WTC11 (cell line): ENCODE measurements around the gene CRTC3. TPM values are rescaled to one million over a fixed set of nuclear protein-coding genes. Genes with fewer than 3 reads are reported as not detected.

Experiments
- ATAC-seq: fragments of 200-7000 bp; cut with Tn5 transposase; 2 replicates; pipeline ENCODE4 v1.10.0; 2021; ENCODE audit warnings: mild to moderate bottlenecking, moderate library complexity
- CTCF ChIA-PET: fragments of 300-600 bp; sonication (Branson Sonifier 250); formaldehyde crosslinking; loops from one replicate; lab custom pipeline; 2021; ENCODE audit warnings: antibody characterized with exemption; lab: Charles Lee
- POLR2A ChIA-PET: fragments of 350-600 bp; sonication (Branson Sonifier 250); formaldehyde crosslinking; loops from one replicate; lab custom pipeline; 2021; ENCODE audit warnings: antibody characterized with exemption; lab: Charles Lee
- DNase-seq: peaks from one replicate; pipeline ENCODE4 v3.0.0; 2021; ENCODE audit warnings: low spot score
- H3K27ac Mint-ChIP-seq: 2 replicates; pipeline ENCODE4 v1.8.0; 2021; ENCODE audit warnings: mixed read lengths
- H3K27me3 Mint-ChIP-seq: 2 replicates; pipeline ENCODE4 v1.8.0; 2021; ENCODE audit warnings: low read depth, mild to moderate bottlenecking, moderate library complexity, mixed read lengths
- H3K36me3 Mint-ChIP-seq: 2 replicates; pipeline ENCODE4 v1.8.0; 2021; ENCODE audit warnings: mixed read lengths
- H3K4me1 Mint-ChIP-seq: 2 replicates; pipeline ENCODE4 v1.8.0; 2022; ENCODE audit warnings: mixed read lengths
- H3K4me3 Mint-ChIP-seq: 2 replicates; pipeline ENCODE4 v1.8.0; 2021; ENCODE audit warnings: mild to moderate bottlenecking, moderate library complexity, mixed read lengths
- H3K9me3 Mint-ChIP-seq: 2 replicates; pipeline ENCODE4 v1.8.0; 2021; ENCODE audit warnings: mixed read lengths
- ARID4B ChIP-seq: sonication (generic); formaldehyde crosslinking; IDR thresholded peaks from 2 replicates; pipeline ENCODE4 v1.8.0; 2023; ENCODE audit warnings: missing genetic modification reagents, mild to moderate bottlenecking, borderline replicate concordance
- ATF2 ChIP-seq: sonication (generic); formaldehyde crosslinking; IDR thresholded peaks from 2 replicates; pipeline ENCODE4 v1.8.1; 2022; ENCODE audit warnings: low read depth, missing genetic modification reagents, borderline replicate concordance
- CBFB ChIP-seq: sonication (generic); formaldehyde crosslinking; IDR thresholded peaks from 2 replicates; pipeline ENCODE4 v1.8.1; 2022; ENCODE audit warnings: mild to moderate bottlenecking, low read depth, missing genetic modification reagents
- E2F5 ChIP-seq: sonication (generic); formaldehyde crosslinking; IDR thresholded peaks from 2 replicates; pipeline ENCODE4 v1.8.1; 2022; ENCODE audit warnings: mild to moderate bottlenecking, moderate library complexity, missing genetic modification reagents
- ELF4 ChIP-seq: sonication (generic); formaldehyde crosslinking; IDR thresholded peaks from 2 replicates; pipeline ENCODE4 v1.8.1; 2022; ENCODE audit warnings: low read depth, mild to moderate bottlenecking, moderate library complexity, missing genetic modification reagents
- FOXJ3 ChIP-seq: sonication (generic); formaldehyde crosslinking; IDR thresholded peaks from 2 replicates; pipeline ENCODE4 v1.9.0; 2021; ENCODE audit warnings: missing genetic modification reagents, mild to moderate bottlenecking, borderline replicate concordance
- FOXP4 ChIP-seq: sonication (generic); formaldehyde crosslinking; IDR thresholded peaks from 2 replicates; pipeline ENCODE4 v1.8.0; 2022; ENCODE audit warnings: mild to moderate bottlenecking, missing genetic modification reagents
- GABPB1 ChIP-seq: sonication (generic); formaldehyde crosslinking; IDR thresholded peaks from 2 replicates; pipeline ENCODE4 v1.8.1; 2023; ENCODE audit warnings: mild to moderate bottlenecking, missing genetic modification reagents
- GTF2I ChIP-seq: fragments of 250-450 bp; sonication (Bioruptor Pico); conservative IDR thresholded peaks from 2 replicates; pipeline ENCODE4 v1.4.0; 2021; ENCODE audit warnings: mild to moderate bottlenecking
- IRF2 ChIP-seq: sonication (generic); formaldehyde crosslinking; IDR thresholded peaks from 2 replicates; pipeline ENCODE4 v1.8.0; 2022; ENCODE audit warnings: low read depth, missing genetic modification reagents, borderline replicate concordance
- MAX ChIP-seq: sonication (generic); formaldehyde crosslinking; IDR thresholded peaks from 2 replicates; pipeline ENCODE4 v1.8.0; 2022; ENCODE audit warnings: mild to moderate bottlenecking, missing genetic modification reagents
- MXD4 ChIP-seq: fragments of 250-450 bp; sonication (Bioruptor Pico); IDR thresholded peaks from 2 replicates; pipeline ENCODE4 v1.8.0; 2021; ENCODE audit warnings: mild to moderate bottlenecking, moderate library complexity, borderline replicate concordance
- RELA ChIP-seq: sonication (generic); formaldehyde crosslinking; IDR thresholded peaks from 2 replicates; pipeline ENCODE4 v1.8.1; 2022; ENCODE audit warnings: missing genetic modification reagents, mild to moderate bottlenecking, borderline replicate concordance
- RORB ChIP-seq: fragments of 250-450 bp; sonication (Bioruptor Pico); IDR thresholded peaks from 2 replicates; pipeline ENCODE4 v1.9.0; 2021; ENCODE audit warnings: mild to moderate bottlenecking
- SMAD4 ChIP-seq: sonication (generic); formaldehyde crosslinking; IDR thresholded peaks from 2 replicates; pipeline ENCODE4 v1.8.0; 2022; ENCODE audit warnings: mild to moderate bottlenecking, missing genetic modification reagents
- TEAD4 ChIP-seq: sonication (generic); formaldehyde crosslinking; IDR thresholded peaks from 2 replicates; pipeline ENCODE4 v1.8.0; 2022; ENCODE audit warnings: mild to moderate bottlenecking, missing genetic modification reagents
- USF2 ChIP-seq: sonication (generic); formaldehyde crosslinking; IDR thresholded peaks from 2 replicates; pipeline ENCODE4 v1.8.1; 2023; ENCODE audit warnings: mild to moderate bottlenecking, missing genetic modification reagents, moderate library complexity
- ZBTB21 ChIP-seq: sonication (generic); formaldehyde crosslinking; IDR thresholded peaks from 2 replicates; pipeline ENCODE4 v1.8.1; 2023; ENCODE audit warnings: mild to moderate bottlenecking, missing genetic modification reagents, borderline replicate concordance
- ZNF281 ChIP-seq: sonication (generic); formaldehyde crosslinking; IDR thresholded peaks from 2 replicates; pipeline ENCODE4 v1.8.0; 2023; ENCODE audit warnings: mild to moderate bottlenecking, missing genetic modification reagents
- ZNF671 ChIP-seq: fragments of 250-450 bp; sonication (Bioruptor Pico); IDR thresholded peaks from 2 replicates; pipeline ENCODE4 v1.8.0; 2021; ENCODE audit warnings: mild to moderate bottlenecking
- total RNA-seq: library from RNA; stranded (reverse); gene quantifications from 3 replicates; pipeline ENCODE4 v1.2.3, GENCODE V29; 2021

CRTC3 gene
- total RNA-seq, 1 experiment from 2014 or later: 8.4 TPM

GRCh38 chr15:90580099-90580498 is 50.4 kb downstream of the CRTC3 start (continued):
- TF ChIP-seq ARID4B (CRISPR knock-in tag): no peak
- TF ChIP-seq ATF2 (CRISPR knock-in tag): no peak
- TF ChIP-seq FOXJ3 (CRISPR knock-in tag): no peak
- no peak for TF ChIP-seq RELA (CRISPR knock-in tag)

GRCh38 chr15:90580541-90580940 is 50.8 kb downstream of the CRTC3 start:
- peaks cover 19% of the 10 kb centered on the region for H3K27me3 Mint-ChIP-seq
- POLR2A ChIA-PET: interaction anchor here (0.7 kb wide), 1 partner anchor 59 kb away, joined by 3 read pairs; no protein-coding TSS in a partner anchor
- H3K27ac Mint-ChIP-seq: no peak overlapping the region
- ATAC-seq (no peak), DNase-seq (no peak)
- no peaks in the 10 kb centered on the region for H3K36me3 Mint-ChIP-seq
- H3K9me3 Mint-ChIP-seq: no peaks in the 10 kb centered on the region
- peaks cover 64% of the 10 kb centered on the region for H3K4me1 Mint-ChIP-seq
- no peak overlapping the region for H3K4me3 Mint-ChIP-seq
- CTCF ChIA-PET: interaction anchor here (0.6 to 0.9 kb wide), 2 partner anchors 14 to 169 kb away, joined by 3 read pairs; no protein-coding TSS in a partner anchor
- TF ChIP-seq USF2 (CRISPR knock-in tag) (no peak), ZNF671 (CRISPR knock-in tag) (no peak), ZNF281 (CRISPR knock-in tag) (no peak), SMAD4 (CRISPR knock-in tag) (no peak), IRF2 (CRISPR knock-in tag) (no peak), GABPB1 (CRISPR knock-in tag) (no peak), GTF2I (no peak), CBFB (CRISPR knock-in tag) (no peak), MAX (CRISPR knock-in tag) (no peak), TEAD4 (CRISPR knock-in tag) (no peak), ZBTB21 (no peak), MXD4 (no peak), ELF4 (CRISPR knock-in tag) (no peak), FOXP4 (CRISPR knock-in tag) (no peak), RORB (CRISPR knock-in tag) (no peak), E2F5 (CRISPR knock-in tag) (no peak), ATF2 (CRISPR knock-in tag) (no peak)
